Gastroesophageal sphincter (tissue), 3 donors: ENCODE data around the gene PPP2R5C.

Experiments used
- CTCF ChIP-seq, 4 experiments: fragments of 200-600 bp in 2 of 4; fragments of 450-650 bp in 2 of 4; sonication (generic) in 1 of 4; IDR thresholded peaks; one replicate each; pipeline ENCODE4 v1.5.1; 2017 to 2019; ENCODE audit warnings: antibody characterized with exemption in 4 of 4, mild to moderate bottlenecking in 2 of 4, moderate library complexity in 2 of 4
- EP300 ChIP-seq: sonication (generic); formaldehyde crosslinking; IDR thresholded peaks from one replicate; pipeline ENCODE4 v1.6.1; 2017; ENCODE audit warnings: antibody characterized with exemption, mild to moderate bottlenecking
- POLR2A ChIP-seq, 2 donors: fragments of 450-650 bp; IDR thresholded peaks; one replicate each; pipeline ENCODE4 v1.6.1; 2017; ENCODE audit warnings: antibody characterized with exemption in 2 of 2, mild to moderate bottlenecking in 2 of 2, moderate library complexity in 1 of 2
- POLR2AphosphoS5 ChIP-seq: sonication (generic); formaldehyde crosslinking; IDR thresholded peaks from one replicate; pipeline ENCODE4 v1.6.1; 2017; ENCODE audit warnings: antibody characterized with exemption

GRCh38 chr14:101808894-101809670 lies 47.6 kb downstream of the PPP2R5C start:
- TF ChIP-seq CTCF (IDR thresholded peaks at IDR 0.05) (no peak), POLR2AphosphoS5 (no peak), POLR2A (IDR thresholded peaks at IDR 0.05) (no peak), EP300 (no peak)
